Thymus (tissue), 14 donors: Measurements from ENCODE around the gene ELAVL4. TPM values are rescaled to one million over a fixed set of nuclear protein-coding genes. Genes with fewer than 3 reads are reported as not detected.

ENCODE experiments used
- DNase-seq, 9 donors: peaks; one replicate each; pipeline ENCODE4 v3.0.0-alpha.2; 2013; ENCODE audit warnings: low spot score in 9 of 9, low read depth in 6 of 9, missing footprints in 1 of 9
- H3K27ac ChIP-seq, 2 donors: one replicate each; pipeline ENCODE4 v1.5.1; 2013; ENCODE audit warnings: control low read depth in 1 of 2, low read depth in 1 of 2, low read length in 1 of 2, mild to moderate bottlenecking in 1 of 2, moderate library complexity in 1 of 2
- H3K27me3 ChIP-seq, 2 donors: one replicate each; pipeline ENCODE4 v1.5.1; 2013; ENCODE audit warnings: low read length in 1 of 2; ENCODE audit not compliant: control insufficient read depth in 2 of 2, insufficient read depth in 1 of 2
- H3K36me3 ChIP-seq, 2 donors: one replicate each; pipeline ENCODE4 v1.5.1; 2013; ENCODE audit warnings: low read length in 1 of 2, mild to moderate bottlenecking in 1 of 2, moderate library complexity in 1 of 2; ENCODE audit not compliant: control insufficient read depth in 2 of 2, insufficient read depth in 2 of 2
- H3K4me1 ChIP-seq, 2 donors: one replicate each; pipeline ENCODE4 v1.5.1; 2013; ENCODE audit warnings: low read length in 2 of 2; ENCODE audit not compliant: control insufficient read depth in 2 of 2, insufficient read depth in 2 of 2
- H3K4me3 ChIP-seq, 2 donors: one replicate each; pipeline ENCODE4 v1.5.1; 2013; ENCODE audit warnings: low read length in 2 of 2, control low read depth in 1 of 2, mild to moderate bottlenecking in 1 of 2
- H3K9me3 ChIP-seq, 2 donors: one replicate each; pipeline ENCODE4 v1.5.1; 2013; ENCODE audit warnings: low read length in 1 of 2, mild to moderate bottlenecking in 1 of 2; ENCODE audit not compliant: control insufficient read depth in 2 of 2, insufficient read depth in 1 of 2
- WGBS: extraction: QIAGEN DNeasy Blood & Tissue Kit; methylation state at CpG from one replicate; pipeline ENCODE4 v1.1.7; 2013; 5-methylcytosine and 5-hydroxymethylcytosine counted together
- long read RNA-seq, 10 donors: transcript quantifications; one replicate each; lab custom pipeline, GENCODE V29; 2026
- polyA plus RNA-seq: library from polyadenylated mRNA; stranded (reverse); fragments of 200-250 nt; gene quantifications from one replicate; pipeline ENCODE4 v1.2.3, GENCODE V29; 2013
- total RNA-seq: library from RNA; stranded (reverse); fragments of 120-200 nt; gene quantifications from one replicate; pipeline ENCODE4 v1.2.4, GENCODE V29; 2013
- donor health status: healthy.

The ELAVL4 gene
- 2.1 TPM for total RNA-seq
- polyA plus RNA-seq, result 0.55 TPM
- long read RNA-seq, donor 1, result 0 reads
- long read RNA-seq, donor 2, result 0 reads
- long read RNA-seq, donor 3, result 0 reads
- long read RNA-seq, donor 4, result 0 reads
- long read RNA-seq, donor 5, result 0 reads
- long read RNA-seq, donor 6, partial matches to known transcripts, result 0 of 1 reads
- long read RNA-seq, donor 6, other reads (novel, unspliced or antisense), result 0 of 1 reads
- long read RNA-seq, donor 7, result 0 reads
- long read RNA-seq, donor 8, result 0 reads
- long read RNA-seq, donor 9, partial matches to known transcripts, result 0 of 1 reads
- long read RNA-seq, donor 9, other reads (novel, unspliced or antisense), result 0 of 1 reads
- long read RNA-seq, donor 10, result 0 reads

GRCh38 chr1:50108497-50109059, at the start of gene ELAVL4:
Gene ELAVL4, plus strand, starts transcription at chr1:50108920. Its CDS starts 270 bp downstream, at chr1:50109190.
- DNase-seq, result peak in 4 of 9 donors; percentile 5 to 55 (median 20)
- H3K9me3 ChIP-seq, result no peaks in the 10 kb centered on the region
- no peaks in the 10 kb centered on the region for H3K36me3 ChIP-seq
- peaks cover 0 to 6% of the 10 kb centered on the region in 2 donors for H3K27me3 ChIP-seq
- H3K4me3 ChIP-seq, result peak within 1 kb of the TSS; percentile 35 to 46
- H3K4me1 ChIP-seq, result peaks cover 3 to 6% of the 10 kb centered on the region in 2 donors
- peak within 1 kb of the TSS in 1 of 2 donors; percentile 36 for H3K27ac ChIP-seq
- 59% methylated on average over 11 of the region's 11 CpGs for WGBS

GRCh38 chr1:50060279-50060678, 48.4 kb upstream of the ELAVL4 start:
- 90% methylated on average over 3 of the region's 3 CpGs for WGBS
- no peaks in the 10 kb centered on the region for H3K27me3 ChIP-seq
- H3K9me3 ChIP-seq, result no peaks in the 10 kb centered on the region
- no peak for DNase-seq
- no peaks in the 10 kb centered on the region for H3K4me1 ChIP-seq
- H3K4me3 ChIP-seq, result no peak overlapping the region
- no peak overlapping the region for H3K27ac ChIP-seq
- H3K36me3 ChIP-seq, result no peaks in the 10 kb centered on the region

GRCh38 chr1:50066806-50067205, 41.9 kb upstream of the ELAVL4 start:
- Histone ChIP-seq H3K36me3 (no peaks in the 10 kb centered on the region), H3K9me3 (no peaks in the 10 kb centered on the region), H3K4me3 (no peak overlapping the region), H3K27me3 (no peaks in the 10 kb centered on the region), H3K27ac (no peak overlapping the region), H3K4me1 (no peaks in the 10 kb centered on the region)
- WGBS, result 90% methylated on average over 1 of the region's 1 CpG
- DNase-seq, result no peak

GRCh38 chr1:50074931-50075330, 33.8 kb upstream of the ELAVL4 start:
- no peak for DNase-seq
- Histone ChIP-seq H3K4me1 (no peaks in the 10 kb centered on the region), H3K36me3 (no peaks in the 10 kb centered on the region), H3K27ac (no peak overlapping the region), H3K27me3 (no peaks in the 10 kb centered on the region), H3K4me3 (no peak overlapping the region), H3K9me3 (no peaks in the 10 kb centered on the region)
- WGBS, result 91% methylated on average over 2 of the region's 2 CpGs

- H3K27ac ChIP-seq, result no peak overlapping the region
- no peaks in the 10 kb centered on the region for H3K36me3 ChIP-seq
- WGBS, result 95% methylated on average over 1 of the region's 1 CpG
- no peaks in the 10 kb centered on the region for H3K27me3 ChIP-seq
- H3K9me3 ChIP-seq, result no peaks in the 10 kb centered on the region
- no peak for DNase-seq
- H3K4me1 ChIP-seq, result no peaks in the 10 kb centered on the region
- no peak overlapping the region for H3K4me3 ChIP-seq
Observed at GRCh38 chr1:50077273-50077672, 31.4 kb upstream of the ELAVL4 start.

GRCh38 chr1:50080904-50081586, 27.7 kb upstream of the ELAVL4 start:
- no peak overlapping the region for H3K4me3 ChIP-seq
- 77% methylated on average over 3 of the region's 3 CpGs for WGBS

GRCh38 chr1:50084389-50084788, 24.3 kb upstream of the ELAVL4 start:
- Histone ChIP-seq H3K9me3 (no peaks in the 10 kb centered on the region), H3K4me1 (no peaks in the 10 kb centered on the region), H3K27me3 (no peaks in the 10 kb centered on the region), H3K27ac (no peak overlapping the region), H3K36me3 (no peaks in the 10 kb centered on the region), H3K4me3 (no peak overlapping the region)
- WGBS, result 93% methylated on average over 1 of the region's 1 CpG
- no peak for DNase-seq

More at GRCh38 chr1:50080904-50081586, 27.7 kb upstream of the ELAVL4 start:
- no peaks in the 10 kb centered on the region for H3K9me3 ChIP-seq
- H3K4me1 ChIP-seq, result no peaks in the 10 kb centered on the region
- H3K36me3 ChIP-seq, result no peaks in the 10 kb centered on the region
- H3K27ac ChIP-seq, result no peak overlapping the region
- peak in 3 of 9 donors; percentile 6 to 25 (median 14) for DNase-seq
- H3K27me3 ChIP-seq, result no peaks in the 10 kb centered on the region

GRCh38 chr1:50091068-50091467, 17.7 kb upstream of the ELAVL4 start:
- no peak overlapping the region for H3K27ac ChIP-seq
- WGBS, result 93% methylated on average over 9 of the region's 9 CpGs
- no peak overlapping the region for H3K4me3 ChIP-seq
- DNase-seq, result no peak
- no peaks in the 10 kb centered on the region for H3K27me3 ChIP-seq
- H3K36me3 ChIP-seq, result no peaks in the 10 kb centered on the region
- H3K9me3 ChIP-seq, result no peaks in the 10 kb centered on the region
- H3K4me1 ChIP-seq, result no peaks in the 10 kb centered on the region

GRCh38 chr1:50095716-50096115, 13.0 kb upstream of the ELAVL4 start:
- no peaks in the 10 kb centered on the region for H3K36me3 ChIP-seq
- 93% methylated on average over 3 of the region's 3 CpGs for WGBS
- peak in 1 of 9 donors; percentile 9 for DNase-seq

More at GRCh38 chr1:50095716-50096115, 13.0 kb upstream of the ELAVL4 start:
- Histone ChIP-seq H3K9me3 (no peaks in the 10 kb centered on the region), H3K4me3 (no peak overlapping the region), H3K27ac (no peak overlapping the region), H3K27me3 (no peaks in the 10 kb centered on the region), H3K4me1 (no peaks in the 10 kb centered on the region)
